H9 (cell line): ENCODE results near the gene CDH22. TPM values are rescaled to one million over a fixed set of nuclear protein-coding genes. Genes with fewer than 3 reads are reported as not detected.

Source experiments
- DNase-seq: peaks from one replicate; pipeline ENCODE4 v3.0.0-alpha.2; 2017
- H2AFZ ChIP-seq: one replicate; pipeline ENCODE4 v1.6.1; 2013; ENCODE audit warnings: mild to moderate bottlenecking, low read length, control low read depth, moderate library complexity
- H2AK5ac ChIP-seq: 2 replicates; pipeline ENCODE4 v1.6.1; 2013; ENCODE audit warnings: low read length, control low read depth, mixed read lengths; ENCODE audit not compliant: insufficient read length
- H2BK120ac ChIP-seq: one replicate; pipeline ENCODE4 v1.6.1; 2013; ENCODE audit warnings: low read depth, mild to moderate bottlenecking, low read length, control low read depth, inconsistent platforms; ENCODE audit not compliant: poor library complexity, severe bottlenecking
- H2BK12ac ChIP-seq: 2 replicates; pipeline ENCODE4 v1.6.1; 2013; ENCODE audit warnings: low read length, control low read depth, mixed read lengths, low read depth; ENCODE audit not compliant: insufficient read length
- H2BK15ac ChIP-seq: 2 replicates; pipeline ENCODE4 v1.6.1; 2013; ENCODE audit warnings: low read depth, low read length, control low read depth
- H2BK20ac ChIP-seq: one replicate; pipeline ENCODE4 v1.6.1; 2013; ENCODE audit warnings: low read depth, mild to moderate bottlenecking, low read length, control low read depth, inconsistent platforms; ENCODE audit not compliant: poor library complexity, severe bottlenecking
- H2BK5ac ChIP-seq: 2 replicates; pipeline ENCODE4 v1.6.1; 2013; ENCODE audit warnings: low read length, control low read depth, mixed read lengths; ENCODE audit not compliant: insufficient read length
- H3K14ac ChIP-seq: 2 replicates; pipeline ENCODE4 v1.6.1; 2013; ENCODE audit warnings: low read length, control low read depth; ENCODE audit not compliant: insufficient read depth
- H3K18ac ChIP-seq: 2 replicates; pipeline ENCODE4 v1.6.1; 2013; ENCODE audit warnings: low read depth, mild to moderate bottlenecking, mixed read lengths, low read length, control low read depth; ENCODE audit not compliant: insufficient read length
- H3K23ac ChIP-seq: 2 replicates; pipeline ENCODE4 v1.6.1; 2013; ENCODE audit warnings: low read length, control low read depth, mixed read lengths, low read depth; ENCODE audit not compliant: insufficient read length
- H3K23me2 ChIP-seq: 2 replicates; pipeline ENCODE4 v1.6.1; 2013; ENCODE audit warnings: low read depth, mild to moderate bottlenecking, mixed read lengths, low read length, control low read depth; ENCODE audit not compliant: insufficient read length, poor library complexity, severe bottlenecking
- H3K27ac ChIP-seq: 2 replicates; pipeline ENCODE4 v1.5.1; 2013; ENCODE audit warnings: low read length, control low read depth, mixed read lengths, low read depth; ENCODE audit not compliant: insufficient read length
- H3K27me3 ChIP-seq: 2 replicates; pipeline ENCODE4 v1.6.1; 2013; ENCODE audit warnings: low read length, control low read depth, inconsistent platforms; ENCODE audit not compliant: insufficient read depth
- H3K4ac ChIP-seq: 2 replicates; pipeline ENCODE4 v1.6.1; 2013; ENCODE audit warnings: low read depth, mild to moderate bottlenecking, control low read depth, inconsistent platforms, low read length, moderate library complexity
- H3K4me1 ChIP-seq: 2 replicates; pipeline ENCODE4 v1.6.1; 2013; ENCODE audit warnings: low read length, control low read depth, inconsistent platforms; ENCODE audit not compliant: insufficient read depth
- H3K4me2 ChIP-seq: 2 replicates; pipeline ENCODE4 v1.6.1; 2013; ENCODE audit warnings: low read length, control low read depth, mixed read lengths; ENCODE audit not compliant: insufficient read length, insufficient read depth
- H3K56ac ChIP-seq: 2 replicates; pipeline ENCODE4 v1.6.1; 2013; ENCODE audit warnings: low read depth, mild to moderate bottlenecking, mixed read lengths, low read length, control low read depth; ENCODE audit not compliant: insufficient read length
- H3K79me1 ChIP-seq: 2 replicates; pipeline ENCODE4 v1.6.1; 2013; ENCODE audit warnings: low read depth, mild to moderate bottlenecking, moderate library complexity, low read length, control low read depth, inconsistent platforms; ENCODE audit not compliant: insufficient read depth, poor library complexity, severe bottlenecking
- H3K79me2 ChIP-seq: 2 replicates; pipeline ENCODE4 v1.6.1; 2013; ENCODE audit warnings: low read length, control low read depth, inconsistent platforms; ENCODE audit not compliant: insufficient read depth
- H3K9ac ChIP-seq: 2 replicates; pipeline ENCODE4 v1.6.1; 2013; ENCODE audit warnings: low read length, control low read depth, mixed read lengths; ENCODE audit not compliant: insufficient read length; ENCODE audit errors: extremely low read depth
- H3K9me3 ChIP-seq: one replicate; pipeline ENCODE4 v1.6.1; 2013; ENCODE audit warnings: low read depth, low read length, inconsistent platforms; ENCODE audit not compliant: control insufficient read depth
- H3T11ph ChIP-seq: one replicate; pipeline ENCODE4 v1.6.1; 2013; ENCODE audit warnings: mild to moderate bottlenecking, low read length, control low read depth, inconsistent platforms
- H4K20me1 ChIP-seq: one replicate; pipeline ENCODE4 v1.6.1; 2013; ENCODE audit not compliant: control insufficient read depth, insufficient read length, insufficient read depth
- H4K5ac ChIP-seq: 2 replicates; pipeline ENCODE4 v1.6.1; 2013; ENCODE audit warnings: low read depth, mild to moderate bottlenecking, mixed read lengths, low read length, control low read depth; ENCODE audit not compliant: insufficient read length
- H4K8ac ChIP-seq: replicated peaks from 2 replicates; pipeline ENCODE4 v1.6.1; 2013; ENCODE audit warnings: low read length, control low read depth, mixed read lengths, low read depth; ENCODE audit not compliant: insufficient read length
- H4K91ac ChIP-seq: 2 replicates; pipeline ENCODE4 v1.6.1; 2013; ENCODE audit warnings: low read depth, mild to moderate bottlenecking, moderate library complexity, mixed read lengths, low read length, control low read depth; ENCODE audit not compliant: insufficient read length
- H3K27ac Mint-ChIP-seq, 3 experiments: 2 replicates in 2 of 3; 3 replicates in 1 of 3; pipeline ENCODE4 v1.8.0; 2020 to 2021; ENCODE audit warnings: mixed read lengths in 3 of 3, mild to moderate bottlenecking in 1 of 3, moderate library complexity in 1 of 3
- H3K27me3 Mint-ChIP-seq: 2 replicates; pipeline ENCODE4 v1.8.0; 2021; ENCODE audit warnings: low read depth, mild to moderate bottlenecking, moderate library complexity, mixed read lengths
- H3K36me3 Mint-ChIP-seq, 3 experiments: 2 replicates in 2 of 3; 3 replicates in 1 of 3; pipeline ENCODE4 v1.8.0; 2020 to 2021; ENCODE audit warnings: low read depth in 3 of 3, mixed read lengths in 3 of 3; ENCODE audit not compliant: insufficient read depth in 1 of 3
- H3K4me1 Mint-ChIP-seq, 2 experiments: 2 replicates each; pipeline ENCODE4 v1.8.0; 2020; ENCODE audit warnings: mixed read lengths in 2 of 2
- H3K4me3 Mint-ChIP-seq, 2 experiments: 2 replicates in 1 of 2; 3 replicates in 1 of 2; pipeline ENCODE4 v1.8.0; 2020 to 2021; ENCODE audit warnings: mild to moderate bottlenecking in 2 of 2, mixed read lengths in 2 of 2, moderate library complexity in 1 of 2
- H3K9me3 Mint-ChIP-seq, 2 experiments: 2 replicates in 1 of 2; 3 replicates in 1 of 2; pipeline ENCODE4 v1.8.0; 2020; ENCODE audit warnings: mild to moderate bottlenecking in 2 of 2, mixed read lengths in 2 of 2, moderate library complexity in 1 of 2
- WGBS: extraction: QIAGEN DNeasy Blood & Tissue Kit; methylation state at CpG from one replicate; pipeline ENCODE4 v1.1.7; 2013; ENCODE audit warnings: missing lambda C conversion rate, low lambda C conversion rate, mixed read lengths; ENCODE audit not compliant: insufficient read length; ENCODE audit errors: extremely low coverage; 5-methylcytosine and 5-hydroxymethylcytosine counted together
- total RNA-seq: library from RNA; stranded (reverse); gene quantifications from 2 replicates; pipeline ENCODE4 v1.2.1, GENCODE V29; 2021
- TF ChIP-seq, protein P1 (sequence below): fragments of 200-600 bp; sonication (generic); conservative IDR thresholded peaks from 3 replicates; pipeline ENCODE4 v1.8.0; 2021; ENCODE audit warnings: antibody characterized with exemption, mild to moderate bottlenecking

The CDH22 gene
- total RNA-seq, 1 experiment from 2014 or later, result not detected

GRCh38 chr20:46343348-46343974 is 35.2 kb upstream of the CDH22 start:
- Histone ChIP-seq H4K8ac (no peak overlapping the region), H3K23me2 (no peaks in the 10 kb centered on the region), H3K56ac (no peak overlapping the region), H2BK120ac (no peak overlapping the region), H3K27me3 (no peaks in the 10 kb centered on the region; the same call in 1 of the 2 replicates), H3K79me1 (no peaks in the 10 kb centered on the region), H3K27ac (no peak overlapping the region), H3K9me3 (no peaks in the 10 kb centered on the region), H3K14ac (no peak overlapping the region), H4K5ac (no peak overlapping the region), H3K4me2 (no peak overlapping the region), H3K4me1 (no peaks in the 10 kb centered on the region), H2BK20ac (no peak overlapping the region), H3T11ph (no peak overlapping the region), H2BK5ac (no peak overlapping the region), H3K9ac (no peak overlapping the region), H4K91ac (no peak overlapping the region), H3K79me2 (no peaks in the 10 kb centered on the region), H4K20me1 (no peaks in the 10 kb centered on the region), H3K23ac (no peak overlapping the region), H2AK5ac (no peak overlapping the region), H2AFZ (no peak overlapping the region), H3K18ac (no peak overlapping the region), H2BK15ac (no peak overlapping the region), H3K4ac (no peak overlapping the region), H2BK12ac (no peak overlapping the region)
- no peak for DNase-seq
- no CpG with 5 or more reads among the region's 17 CpGs for WGBS
- Mint-ChIP-seq H3K9me3 (no peaks in the 10 kb centered on the region), H3K27ac (0 out of 7 replicates have a peak overlapping the region, but pooled peaks of 1 of the 3 experiments have one; percentile 60), H3K27me3 (peaks cover 72% of the 10 kb centered on the region), H3K36me3 (peaks cover 0 to 7% (median 3%) of the 10 kb centered on the region in 3 experiments; a peak in 3 of 7 replicates), H3K4me1 (peaks cover 13 to 41% of the 10 kb centered on the region in 2 experiments), H3K4me3 (no peak overlapping the region)
- TF ChIP-seq, protein P1, sequence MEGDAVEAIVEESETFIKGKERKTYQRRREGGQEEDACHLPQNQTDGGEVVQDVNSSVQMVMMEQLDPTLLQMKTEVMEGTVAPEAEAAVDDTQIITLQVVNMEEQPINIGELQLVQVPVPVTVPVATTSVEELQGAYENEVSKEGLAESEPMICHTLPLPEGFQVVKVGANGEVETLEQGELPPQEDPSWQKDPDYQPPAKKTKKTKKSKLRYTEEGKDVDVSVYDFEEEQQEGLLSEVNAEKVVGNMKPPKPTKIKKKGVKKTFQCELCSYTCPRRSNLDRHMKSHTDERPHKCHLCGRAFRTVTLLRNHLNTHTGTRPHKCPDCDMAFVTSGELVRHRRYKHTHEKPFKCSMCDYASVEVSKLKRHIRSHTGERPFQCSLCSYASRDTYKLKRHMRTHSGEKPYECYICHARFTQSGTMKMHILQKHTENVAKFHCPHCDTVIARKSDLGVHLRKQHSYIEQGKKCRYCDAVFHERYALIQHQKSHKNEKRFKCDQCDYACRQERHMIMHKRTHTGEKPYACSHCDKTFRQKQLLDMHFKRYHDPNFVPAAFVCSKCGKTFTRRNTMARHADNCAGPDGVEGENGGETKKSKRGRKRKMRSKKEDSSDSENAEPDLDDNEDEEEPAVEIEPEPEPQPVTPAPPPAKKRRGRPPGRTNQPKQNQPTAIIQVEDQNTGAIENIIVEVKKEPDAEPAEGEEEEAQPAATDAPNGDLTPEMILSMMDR, result no peak
